GM12874 (cell line): ENCODE results near the gene RASA3.

ENCODE experiments used
- TF ChIP-seq, protein P1 (sequence below): IDR thresholded peaks from 2 replicates; pipeline ENCODE4 v1.5.1; 2011; ENCODE audit warnings: low read depth, mild to moderate bottlenecking, control low read depth, low read length, moderate library complexity; ENCODE audit not compliant: insufficient read depth

Gene RASA3

DNA sequence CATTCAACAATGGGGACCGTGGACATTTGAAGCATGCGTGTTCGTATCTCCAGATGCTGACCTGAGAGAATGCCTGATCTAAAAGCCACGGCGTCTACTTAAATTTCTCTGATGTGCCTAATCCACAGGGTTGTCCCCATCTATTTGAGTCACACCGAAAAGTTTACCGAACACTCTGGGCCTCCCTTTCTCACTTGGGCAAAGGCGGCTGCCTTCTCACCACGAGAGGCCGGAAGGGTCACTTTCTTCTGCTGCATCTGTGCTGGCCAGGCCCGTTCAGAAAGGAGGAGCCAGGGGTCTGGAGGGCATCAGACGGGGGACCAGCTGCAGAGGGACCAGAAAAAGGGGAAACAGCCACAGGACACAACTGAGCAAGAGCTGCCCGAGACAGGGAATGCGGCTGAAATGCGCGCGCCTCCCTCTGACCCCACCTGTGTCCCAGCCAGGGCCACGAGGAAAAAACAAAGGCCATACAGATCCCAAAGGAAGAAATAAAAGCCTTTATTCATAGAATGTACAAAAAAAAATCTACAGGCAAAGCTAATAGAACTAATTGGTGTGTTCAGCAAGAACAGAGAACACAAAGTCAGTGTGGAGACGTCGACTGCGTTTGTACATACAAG is 87.2 kb downstream of the RASA3 start:
- TF ChIP-seq, protein P1, sequence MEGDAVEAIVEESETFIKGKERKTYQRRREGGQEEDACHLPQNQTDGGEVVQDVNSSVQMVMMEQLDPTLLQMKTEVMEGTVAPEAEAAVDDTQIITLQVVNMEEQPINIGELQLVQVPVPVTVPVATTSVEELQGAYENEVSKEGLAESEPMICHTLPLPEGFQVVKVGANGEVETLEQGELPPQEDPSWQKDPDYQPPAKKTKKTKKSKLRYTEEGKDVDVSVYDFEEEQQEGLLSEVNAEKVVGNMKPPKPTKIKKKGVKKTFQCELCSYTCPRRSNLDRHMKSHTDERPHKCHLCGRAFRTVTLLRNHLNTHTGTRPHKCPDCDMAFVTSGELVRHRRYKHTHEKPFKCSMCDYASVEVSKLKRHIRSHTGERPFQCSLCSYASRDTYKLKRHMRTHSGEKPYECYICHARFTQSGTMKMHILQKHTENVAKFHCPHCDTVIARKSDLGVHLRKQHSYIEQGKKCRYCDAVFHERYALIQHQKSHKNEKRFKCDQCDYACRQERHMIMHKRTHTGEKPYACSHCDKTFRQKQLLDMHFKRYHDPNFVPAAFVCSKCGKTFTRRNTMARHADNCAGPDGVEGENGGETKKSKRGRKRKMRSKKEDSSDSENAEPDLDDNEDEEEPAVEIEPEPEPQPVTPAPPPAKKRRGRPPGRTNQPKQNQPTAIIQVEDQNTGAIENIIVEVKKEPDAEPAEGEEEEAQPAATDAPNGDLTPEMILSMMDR, result no peak

DNA sequence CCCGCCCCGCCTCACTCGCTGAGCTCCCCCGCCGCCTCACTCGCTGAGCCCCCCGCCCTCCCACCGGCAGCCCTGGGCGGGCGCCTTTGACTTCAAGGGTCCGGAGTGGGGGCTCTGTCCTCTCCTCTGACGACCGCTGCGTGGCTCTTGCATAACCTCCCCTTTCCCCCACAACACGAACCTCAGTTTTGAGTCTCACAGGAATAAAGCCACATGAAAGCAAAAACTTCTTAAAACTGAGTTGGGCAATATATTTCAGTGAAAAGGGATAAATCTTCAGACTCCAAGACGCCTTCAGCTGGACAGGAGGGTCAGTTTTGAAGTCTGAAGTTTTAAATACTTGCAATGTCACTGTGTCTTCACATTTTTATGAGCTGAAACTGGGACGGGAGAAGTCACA is 87.9 kb downstream of the RASA3 start:
- TF ChIP-seq, protein P1, result no peak

DNA sequence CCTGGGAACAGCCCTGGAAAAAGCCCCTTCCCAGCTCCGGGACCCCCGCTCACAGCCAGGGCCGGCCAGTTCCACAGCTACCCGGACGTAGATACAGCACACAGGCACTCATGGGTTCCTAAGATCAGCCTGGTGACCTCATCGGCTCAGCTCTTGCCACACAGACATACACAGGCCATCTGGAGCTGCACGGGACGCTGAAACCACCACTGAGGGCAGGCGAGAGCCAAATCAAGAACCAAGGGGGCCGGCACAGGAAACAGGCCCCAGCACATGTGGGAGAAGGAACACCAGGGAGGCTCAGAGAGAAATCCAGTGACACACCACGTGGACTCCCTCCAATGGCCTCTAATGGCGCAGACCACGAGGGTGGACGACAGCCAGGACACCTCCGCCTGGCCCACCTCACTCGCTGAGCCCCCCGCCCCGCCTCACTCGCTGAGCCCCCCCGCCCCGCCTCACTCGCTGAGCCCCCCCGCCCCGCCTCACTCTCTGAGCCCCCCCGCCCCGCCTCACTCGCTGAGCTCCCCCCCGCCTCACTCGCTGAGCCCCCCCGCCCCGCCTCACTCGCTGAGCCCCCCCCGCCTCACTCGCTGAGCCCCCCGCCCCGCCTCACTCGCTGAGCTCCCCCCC is 88.9 kb downstream of the RASA3 start:
- TF ChIP-seq, protein P1, result no peak

DNA sequence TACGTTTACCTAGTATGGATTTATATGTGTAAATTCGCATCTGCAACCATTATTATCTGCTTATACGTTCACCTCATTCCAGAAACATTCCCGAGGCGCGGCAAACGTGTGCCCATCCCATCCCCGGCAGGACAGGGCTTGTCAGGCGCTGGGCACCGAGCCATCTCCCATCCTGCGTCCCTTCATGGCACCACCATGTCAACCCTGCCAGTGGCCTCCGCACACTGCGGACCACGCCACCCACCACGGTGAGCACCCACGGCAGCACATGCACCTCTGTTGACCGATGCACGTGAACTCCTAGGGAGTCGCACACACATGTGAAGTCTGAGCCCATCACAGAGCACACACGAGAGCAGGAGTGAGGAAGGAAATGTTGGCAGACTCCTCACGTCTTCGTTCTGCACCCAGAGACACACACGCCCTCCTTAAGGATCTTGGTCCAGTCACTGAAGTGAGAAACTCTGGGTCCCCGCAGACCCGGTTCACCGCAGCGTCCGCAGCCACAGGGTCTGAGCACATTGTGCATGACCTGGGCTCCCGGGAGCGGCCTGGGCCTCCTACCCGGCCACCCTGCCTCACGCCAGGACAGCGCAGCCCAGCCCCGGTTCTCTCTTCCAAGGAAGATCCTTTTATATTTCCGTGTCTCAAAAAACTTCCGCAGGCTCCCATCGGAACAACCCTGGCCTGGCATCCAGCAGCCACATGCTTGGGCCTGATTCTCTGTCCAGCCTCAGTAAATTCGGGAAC is 90.2 kb downstream of the RASA3 start:
- TF ChIP-seq, protein P1, result no peak

DNA sequence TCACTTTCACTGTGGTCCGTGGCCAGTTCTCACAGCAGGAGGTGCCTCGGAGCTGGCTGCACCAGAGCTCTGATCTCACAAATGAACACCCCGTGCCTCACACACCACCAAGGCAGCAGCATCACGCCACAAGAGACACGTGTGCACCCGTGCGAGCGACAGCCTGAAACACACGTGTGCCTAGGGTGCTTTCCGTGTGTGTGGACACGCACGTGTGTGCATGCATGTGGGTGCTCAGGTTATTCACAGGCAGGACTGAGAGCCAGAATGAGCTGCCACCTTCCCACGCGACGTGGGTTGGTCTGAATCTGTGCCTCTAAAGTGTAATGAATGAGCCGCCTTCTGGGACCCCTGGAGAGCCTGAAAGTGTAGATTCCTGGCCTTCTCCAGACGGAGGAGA is 90.9 kb downstream of the RASA3 start:
- TF ChIP-seq, protein P1, result no peak

DNA sequence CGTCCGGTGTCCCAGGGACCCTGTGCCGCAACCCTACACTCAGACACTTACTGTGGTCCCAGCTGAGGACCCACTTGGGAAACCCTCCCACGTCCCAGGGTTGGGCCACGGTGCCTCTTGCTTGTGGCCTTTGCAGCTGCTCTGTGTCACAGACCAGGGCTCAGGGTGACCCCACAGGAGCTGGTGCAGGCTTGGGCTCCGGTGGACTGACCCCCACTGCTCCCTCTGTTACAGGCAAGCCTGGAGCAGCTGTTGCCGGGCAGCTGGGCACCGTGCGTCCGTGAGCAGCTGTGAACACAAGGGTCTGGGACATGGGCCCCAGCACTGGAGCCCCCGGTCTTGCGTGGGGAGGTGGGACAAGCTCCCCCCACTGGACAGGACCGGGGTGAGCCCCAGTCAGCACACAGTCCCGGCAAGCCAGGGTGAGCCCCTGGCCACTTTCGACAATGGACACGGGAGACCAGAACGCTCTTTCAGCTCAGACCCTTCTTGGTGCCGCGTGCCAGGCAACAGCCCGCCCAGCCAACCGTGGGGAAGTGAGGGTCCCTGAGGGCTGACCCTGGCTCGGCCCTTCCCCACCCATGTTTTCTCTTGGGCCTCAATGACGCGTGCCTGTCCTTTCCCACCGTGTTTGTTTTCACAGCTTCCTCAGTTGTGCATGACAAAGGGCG is 92.8 kb downstream of the RASA3 start:
- TF ChIP-seq, protein P1, result no peak

DNA sequence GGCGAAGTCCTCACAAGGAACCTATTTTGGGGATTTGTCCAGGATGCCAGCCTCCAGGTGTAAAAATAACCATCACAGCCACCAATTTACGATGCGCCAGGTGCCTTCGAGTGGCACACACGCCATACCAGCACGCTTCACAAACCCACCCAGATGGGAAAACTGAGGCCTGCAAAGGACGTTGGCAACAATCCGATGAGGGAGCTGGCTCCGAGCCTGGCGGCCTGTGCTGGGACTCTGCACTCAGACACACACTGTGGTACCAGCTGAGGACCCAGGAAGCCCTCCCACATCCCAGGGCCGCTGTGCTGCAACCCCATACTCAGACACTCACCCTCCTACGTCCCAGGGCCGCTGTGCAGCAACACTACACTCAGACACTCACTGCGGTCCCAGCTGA is 93.5 kb downstream of the RASA3 start:
- TF ChIP-seq, protein P1, result no peak
